HG02623 (cell line): ENCODE results near the gene CTNNA3.

Experiments
- ATAC-seq: cut with Tn5 transposase; IDR thresholded peaks from one replicate; pipeline ENCODE4 v1.9.1; 2021; ENCODE audit warnings: moderate library complexity; ENCODE audit not compliant: unreplicated experiment

The CTNNA3 gene

GRCh38 chr10:66783316-66783715, 912.7 kb downstream of the CTNNA3 start:
- ATAC-seq: no peak

GRCh38 chr10:66782776-66783175, 913.2 kb downstream of the CTNNA3 start:
- ATAC-seq: no peak

DNA sequence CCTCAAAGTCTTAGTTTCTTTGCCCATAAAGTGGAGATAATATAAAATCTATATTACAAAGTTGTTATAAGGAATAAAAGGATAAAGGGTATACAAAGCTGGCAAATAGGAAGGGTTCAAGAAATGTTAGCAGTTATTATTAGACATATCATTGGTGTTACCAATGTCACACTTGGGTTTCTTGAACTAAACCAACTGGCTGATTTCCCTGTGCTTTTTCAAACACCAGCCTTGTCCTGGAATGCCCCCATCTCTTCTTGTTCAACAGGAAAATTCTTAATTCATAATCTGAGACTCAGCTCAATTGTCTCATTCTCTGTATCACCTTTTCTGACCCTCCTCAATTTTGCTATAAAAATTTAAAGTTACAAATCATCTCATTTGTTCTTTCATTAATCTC, 913.9 kb downstream of the CTNNA3 start:
- ATAC-seq: no peak

DNA sequence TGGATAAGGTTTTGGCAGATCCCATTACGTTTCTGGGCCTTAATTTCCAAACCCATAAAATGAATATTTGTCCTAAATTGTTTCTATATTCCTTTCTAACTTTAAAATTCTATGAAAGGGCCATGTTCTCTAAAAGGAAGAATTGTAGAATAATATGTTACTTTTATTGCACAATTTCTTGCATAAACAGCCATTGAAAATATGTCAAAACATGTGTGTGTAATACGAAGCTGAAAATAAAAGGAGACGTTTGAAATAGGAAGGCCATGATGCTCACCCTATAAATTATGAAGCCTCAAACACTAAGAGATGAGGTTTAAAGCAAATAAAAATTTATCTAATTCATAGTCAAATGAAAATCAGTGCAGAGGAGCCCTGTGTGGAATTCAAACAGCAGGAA, 915.2 kb downstream of the CTNNA3 start:
- ATAC-seq: no peak

- ATAC-seq: no peak
Measured at GRCh38 chr10:66778351-66778750, 917.6 kb downstream of the CTNNA3 start.

DNA sequence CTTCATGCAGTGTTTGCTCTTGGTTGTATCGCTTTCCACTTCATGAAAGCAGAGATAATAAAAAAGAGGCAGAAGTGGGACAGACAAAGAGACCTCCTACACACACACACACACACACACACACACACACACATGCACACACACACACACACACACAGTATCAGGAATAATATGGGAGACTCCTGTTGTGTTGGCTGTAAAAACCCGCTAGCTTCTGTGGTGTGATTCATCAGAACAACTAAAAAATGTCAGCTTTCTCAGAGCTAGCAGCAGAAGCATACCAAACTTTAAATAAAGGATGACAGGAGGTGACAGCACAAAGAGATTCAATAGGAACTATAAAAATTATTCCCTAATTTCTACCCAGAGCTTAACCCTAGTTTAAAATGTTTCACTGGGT, 918.3 kb downstream of the CTNNA3 start:
- ATAC-seq: no peak

DNA sequence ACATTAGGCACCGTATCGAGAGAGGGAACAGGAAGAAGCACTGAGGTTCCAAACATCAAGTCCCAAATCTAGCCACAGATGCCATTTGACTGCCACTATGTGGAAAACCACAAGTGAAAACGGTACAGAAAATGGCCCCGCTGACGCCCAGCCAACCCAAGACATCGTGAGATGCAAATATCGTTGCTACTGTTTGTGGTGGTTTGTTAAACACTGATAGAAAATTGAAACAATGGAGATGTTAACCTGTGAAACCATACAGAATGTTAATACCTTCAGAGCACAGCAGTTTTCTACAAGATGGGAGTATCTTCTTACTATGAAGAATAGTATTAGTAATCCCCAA, 922.5 kb downstream of the CTNNA3 start:
- no peak for ATAC-seq

DNA sequence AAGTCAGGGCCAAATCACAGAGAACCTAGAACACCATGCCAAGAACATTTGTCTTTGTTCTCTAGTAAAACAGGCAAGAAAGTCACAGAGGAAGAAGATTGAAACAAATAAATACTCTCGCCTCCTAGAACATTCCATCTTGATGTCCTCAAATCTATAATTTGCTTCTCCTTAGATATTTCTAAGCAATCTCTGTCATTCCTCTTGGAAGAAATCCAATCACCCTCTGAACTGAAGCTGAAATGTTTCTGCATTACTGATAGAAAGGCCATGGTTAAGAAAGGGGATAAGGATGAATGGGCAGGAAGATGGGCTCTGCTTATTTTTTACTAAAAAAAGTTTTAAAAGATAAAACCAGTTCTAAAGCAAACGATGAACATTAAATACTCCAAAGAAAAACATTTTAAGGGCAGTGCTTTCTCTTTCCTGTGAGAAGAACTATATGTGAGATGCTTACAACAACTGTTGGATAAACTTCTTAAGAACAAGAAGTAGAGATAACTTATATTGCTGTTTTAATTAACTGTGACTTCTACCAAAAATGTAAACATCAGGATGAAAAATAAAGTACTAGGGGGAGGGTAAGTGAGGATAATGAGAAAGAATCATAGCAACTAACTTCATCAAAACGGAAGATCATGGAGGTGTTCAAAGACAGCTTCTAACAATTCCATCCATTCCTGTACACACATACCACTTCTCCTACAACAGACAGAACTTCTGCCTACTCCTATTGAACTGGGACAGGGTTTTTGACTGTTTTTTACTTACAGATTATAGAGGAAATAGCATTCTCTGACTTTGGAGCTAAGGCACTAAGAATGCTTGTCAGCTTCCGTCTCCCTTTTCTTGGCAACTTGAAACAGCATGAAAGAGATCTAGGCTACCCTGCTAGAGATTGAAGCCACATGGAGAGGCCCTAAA, 923.2 kb downstream of the CTNNA3 start:
- no peak for ATAC-seq

- ATAC-seq: no peak
Measured at GRCh38 chr10:66767707-66768106, 928.3 kb downstream of the CTNNA3 start.

GRCh38 chr10:66762218-66762729, 933.7 kb downstream of the CTNNA3 start:
- ATAC-seq: no peak

GRCh38 chr10:66760941-66761340, 935.1 kb downstream of the CTNNA3 start:
- ATAC-seq: no peak

DNA sequence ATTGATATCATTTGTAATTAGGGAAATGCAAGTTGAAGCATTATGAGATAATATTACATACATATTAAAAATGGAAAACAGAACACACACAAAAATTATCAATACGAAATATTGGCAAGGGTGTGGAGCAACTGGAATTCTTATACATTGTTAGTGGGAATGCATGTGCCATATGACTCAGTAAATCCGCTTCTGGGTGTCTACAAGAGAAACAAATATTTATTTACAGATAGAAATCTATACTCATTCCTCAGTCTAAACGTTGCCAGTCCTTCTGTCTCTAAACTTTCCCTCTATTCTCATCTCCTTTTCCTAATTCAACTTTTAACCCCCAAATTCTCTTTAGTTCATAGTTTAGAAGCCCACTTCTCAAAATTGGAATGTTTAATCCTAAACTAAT, 940.5 kb downstream of the CTNNA3 start:
- no peak for ATAC-seq

DNA sequence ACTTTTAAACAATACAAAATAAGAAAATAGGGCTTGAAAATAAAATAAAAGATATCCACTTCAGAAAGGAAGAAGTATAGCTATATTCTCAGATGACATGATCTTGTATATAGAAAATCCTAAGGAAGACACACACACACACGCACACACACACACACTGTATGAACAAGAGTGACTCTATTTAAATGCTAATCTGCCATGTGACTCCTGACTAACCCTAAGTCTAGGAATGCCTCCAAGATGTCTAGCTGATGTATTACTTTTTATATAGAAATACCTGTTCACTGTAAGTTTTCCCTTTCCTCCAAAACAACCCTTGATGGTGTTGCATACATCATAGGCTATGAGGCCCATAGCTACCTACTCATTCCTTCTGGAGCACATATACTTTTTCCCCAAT, 943.3 kb downstream of the CTNNA3 start:
- no peak for ATAC-seq

DNA sequence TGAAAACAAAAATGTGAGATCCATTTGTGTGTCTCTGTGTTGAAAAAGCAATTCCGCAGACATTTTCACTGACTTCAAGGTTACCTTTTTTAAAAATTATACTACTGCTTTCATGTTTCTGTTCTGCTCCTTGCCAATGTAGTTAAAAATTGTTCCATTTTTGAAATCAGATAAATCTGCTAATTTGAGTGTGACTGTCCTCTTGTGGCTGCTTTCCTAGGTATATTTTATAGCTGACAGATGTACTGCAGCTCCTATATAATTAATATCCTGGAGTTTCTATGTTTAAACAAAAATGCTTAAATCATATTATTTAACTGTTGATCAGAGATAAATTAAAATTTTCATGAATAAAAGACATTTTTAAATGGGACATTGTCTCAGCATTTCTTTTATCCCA, 947.8 kb downstream of the CTNNA3 start:
- no peak for ATAC-seq

- ATAC-seq: no peak
Measured at GRCh38 chr10:66747451-66747850, 948.5 kb downstream of the CTNNA3 start.

GRCh38 chr10:66746711-66747110, 949.3 kb downstream of the CTNNA3 start:
- no peak for ATAC-seq

DNA sequence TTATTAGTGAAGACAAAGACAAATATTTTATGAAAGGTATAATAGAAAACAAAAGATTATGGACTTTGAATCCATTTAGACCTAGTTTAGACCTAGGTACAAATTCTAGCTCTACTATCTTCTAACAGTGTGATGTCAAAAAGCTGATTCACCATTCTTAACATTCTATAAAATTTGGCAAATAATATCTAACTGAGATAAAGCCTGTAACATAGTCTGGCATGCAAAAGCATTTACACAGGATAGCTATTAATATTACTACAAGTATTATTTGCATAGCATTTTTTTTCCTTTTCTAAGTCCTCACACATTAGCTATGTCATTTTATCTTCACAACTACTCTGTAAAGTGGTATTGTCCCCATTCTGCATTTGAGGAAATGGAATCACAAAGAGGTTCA, 949.7 kb downstream of the CTNNA3 start:
- no peak for ATAC-seq

GRCh38 chr10:66744915-66745314, 951.1 kb downstream of the CTNNA3 start:
- ATAC-seq: no peak

DNA sequence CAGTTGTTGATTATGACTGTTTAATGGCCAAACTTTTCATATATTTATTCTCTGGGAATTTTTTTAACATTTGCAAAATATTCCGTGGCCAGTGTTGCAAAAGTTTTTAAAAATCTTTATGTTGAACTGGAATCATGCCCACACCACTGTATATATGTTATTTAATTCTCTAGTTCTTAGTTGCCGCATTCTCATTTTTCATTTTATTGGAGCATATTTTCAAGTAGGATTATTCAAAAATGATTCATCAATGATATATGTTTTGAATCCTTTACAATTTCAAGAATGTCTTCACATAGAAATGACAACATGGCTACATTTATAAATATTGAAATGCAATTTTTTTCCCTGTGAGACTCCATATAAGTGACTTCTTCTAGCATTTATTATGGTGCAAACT, 958.8 kb downstream of the CTNNA3 start:
- no peak for ATAC-seq

- ATAC-seq: no peak
Measured at GRCh38 chr10:66723608-66724400, 972.2 kb downstream of the CTNNA3 start.

GRCh38 chr10:66719483-66719882, 976.5 kb downstream of the CTNNA3 start:
- ATAC-seq: no peak
